Activated B cell treated with CpG ODN at 0.5 μM for 24 hours (primary cell): Measurements from ENCODE around the gene TOGARAM1. TPM values are rescaled to one million over a fixed set of nuclear protein-coding genes. Genes with fewer than 3 reads are reported as not detected.

Experiments used
- ATAC-seq: fragments of 200-7000 bp; cut with Tn5 transposase; one replicate; pipeline ENCODE4 v1.10.0; 2021; ENCODE audit warnings: low read depth, mild to moderate bottlenecking, moderate library complexity
- CTCF ChIA-PET: fragments of 350-600 bp; sonication (Branson Sonifier 250); formaldehyde crosslinking; loops from one replicate; lab custom pipeline; 2021; ENCODE audit warnings: antibody characterized with exemption; lab: Charles Lee
- POLR2A ChIA-PET: fragments of 350-600 bp; sonication (Branson Sonifier 250); formaldehyde crosslinking; loops from one replicate; lab custom pipeline; 2021; ENCODE audit warnings: antibody characterized with exemption; lab: Charles Lee
- DNase-seq: peaks from one replicate; pipeline ENCODE4 v3.0.0; 2022
- H3K27ac Mint-ChIP-seq: one replicate; pipeline ENCODE4 v1.8.0; 2020; ENCODE audit warnings: mixed read lengths
- H3K27me3 Mint-ChIP-seq: one replicate; pipeline ENCODE4 v1.8.0; 2021; ENCODE audit warnings: mixed read lengths
- H3K36me3 Mint-ChIP-seq: one replicate; pipeline ENCODE4 v1.8.0; 2021; ENCODE audit warnings: low read depth, mixed read lengths
- H3K4me1 Mint-ChIP-seq: one replicate; pipeline ENCODE4 v1.8.0; 2021; ENCODE audit warnings: mixed read lengths
- H3K4me3 Mint-ChIP-seq: one replicate; pipeline ENCODE4 v1.8.0; 2020; ENCODE audit warnings: mild to moderate bottlenecking, mixed read lengths
- H3K9me3 Mint-ChIP-seq: one replicate; pipeline ENCODE4 v1.8.0; 2020; ENCODE audit warnings: mixed read lengths
- intact Hi-C: fragments of 100-400 bp; cut with micrococcal nuclease; formaldehyde crosslinking; loops from one replicate; pipeline ENCODE4 v1.15.1; 2024
- total RNA-seq: library from RNA; stranded (reverse); gene quantifications from 2 replicates; pipeline ENCODE4 v1.2.3, GENCODE V29; 2022
- TF ChIP-seq, protein P1 (sequence below): fragments of 200-600 bp; IDR thresholded peaks from one replicate; pipeline ENCODE4 v1.8.0; 2022; ENCODE audit warnings: antibody characterized with exemption, mild to moderate bottlenecking

The TOGARAM1 gene
- total RNA-seq, 1 donor from 2014 or later = 16.9 TPM

DNA sequence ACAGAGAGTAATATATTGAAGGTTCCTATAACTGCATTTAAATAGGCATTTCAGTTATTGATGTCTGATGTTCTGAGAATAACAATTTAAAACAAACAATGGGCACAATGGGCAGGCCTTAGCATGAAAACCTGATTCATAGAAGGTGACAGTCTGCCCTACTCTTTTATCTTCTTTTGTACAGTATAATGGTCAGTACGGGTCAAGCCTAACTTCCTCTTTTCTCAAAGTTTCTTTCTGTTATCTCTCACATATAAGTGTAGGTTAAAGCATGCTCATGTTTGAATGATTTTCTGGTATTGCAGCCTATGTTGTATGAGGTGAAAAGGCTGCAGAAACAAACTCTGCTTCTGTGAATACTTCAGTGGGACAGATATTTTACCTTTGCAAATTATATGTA is 158.1 kb downstream of the TOGARAM1 start:
- H3K4me3 Mint-ChIP-seq = no peak overlapping the region
- H3K36me3 Mint-ChIP-seq = peaks cover 71% of the 10 kb centered on the region
- intact Hi-C loops = no loop called here
- H3K9me3 Mint-ChIP-seq = no peaks in the 10 kb centered on the region
- no peak overlapping the region for H3K27ac Mint-ChIP-seq
- no peak for DNase-seq
- TF ChIP-seq, protein P1, sequence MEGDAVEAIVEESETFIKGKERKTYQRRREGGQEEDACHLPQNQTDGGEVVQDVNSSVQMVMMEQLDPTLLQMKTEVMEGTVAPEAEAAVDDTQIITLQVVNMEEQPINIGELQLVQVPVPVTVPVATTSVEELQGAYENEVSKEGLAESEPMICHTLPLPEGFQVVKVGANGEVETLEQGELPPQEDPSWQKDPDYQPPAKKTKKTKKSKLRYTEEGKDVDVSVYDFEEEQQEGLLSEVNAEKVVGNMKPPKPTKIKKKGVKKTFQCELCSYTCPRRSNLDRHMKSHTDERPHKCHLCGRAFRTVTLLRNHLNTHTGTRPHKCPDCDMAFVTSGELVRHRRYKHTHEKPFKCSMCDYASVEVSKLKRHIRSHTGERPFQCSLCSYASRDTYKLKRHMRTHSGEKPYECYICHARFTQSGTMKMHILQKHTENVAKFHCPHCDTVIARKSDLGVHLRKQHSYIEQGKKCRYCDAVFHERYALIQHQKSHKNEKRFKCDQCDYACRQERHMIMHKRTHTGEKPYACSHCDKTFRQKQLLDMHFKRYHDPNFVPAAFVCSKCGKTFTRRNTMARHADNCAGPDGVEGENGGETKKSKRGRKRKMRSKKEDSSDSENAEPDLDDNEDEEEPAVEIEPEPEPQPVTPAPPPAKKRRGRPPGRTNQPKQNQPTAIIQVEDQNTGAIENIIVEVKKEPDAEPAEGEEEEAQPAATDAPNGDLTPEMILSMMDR = no peak
- H3K4me1 Mint-ChIP-seq = no peaks in the 10 kb centered on the region
- no peak for ATAC-seq
- H3K27me3 Mint-ChIP-seq = no peaks in the 10 kb centered on the region
- ChIA-PET POLR2A (no interaction called here), CTCF (no interaction called here)

DNA sequence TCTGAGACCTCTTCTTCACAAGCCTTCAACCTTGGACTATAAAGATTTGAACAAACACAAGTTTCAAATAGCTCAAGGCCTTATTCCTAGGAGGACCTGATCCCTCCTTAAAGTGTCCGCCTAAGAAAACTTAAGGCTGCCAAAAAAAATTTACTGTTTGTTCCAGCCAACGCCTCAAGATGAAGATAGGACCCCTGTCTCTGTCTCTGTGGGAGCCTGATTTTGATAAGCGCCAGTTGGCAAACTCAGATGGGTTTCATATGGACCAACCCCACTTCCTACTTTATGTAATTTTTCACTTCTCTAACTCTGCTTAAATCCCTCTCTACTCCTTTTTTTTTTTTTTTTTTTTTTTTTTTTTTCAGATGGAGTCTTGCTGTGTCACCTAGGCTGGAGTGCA is 161.3 kb downstream of the TOGARAM1 start:
- POLR2A ChIA-PET = interaction anchor here (0.9 to 1.0 kb wide), 2 partner anchors 11 kb away, joined by 6 to 7 read pairs; partner anchors contain the start of gene FKBP3
- H3K36me3 Mint-ChIP-seq = peaks cover 64% of the 10 kb centered on the region
- TF ChIP-seq, protein P1 = no peak

More for the DNA sequence above, 161.3 kb downstream of the TOGARAM1 start:
- no peaks in the 10 kb centered on the region for H3K9me3 Mint-ChIP-seq
- DNase-seq (no peak), ATAC-seq (no peak)
- intact Hi-C loops = no loop called here
- no peak overlapping the region for H3K4me3 Mint-ChIP-seq
- H3K4me1 Mint-ChIP-seq = no peaks in the 10 kb centered on the region
- H3K27ac Mint-ChIP-seq = no peak overlapping the region
- CTCF ChIA-PET = interaction anchor here (0.7 kb wide), 1 partner anchor 11 kb away, joined by 3 read pairs; no protein-coding TSS in a partner anchor
- H3K27me3 Mint-ChIP-seq = no peaks in the 10 kb centered on the region

Other genes with a start within 250 kb of the TOGARAM1 start
- 18.1 and 25.3 TPM in 2 replicates for gene KLHL28, start 243 bp upstream of the TOGARAM1 start, total RNA-seq
- gene PRPF39, start 121.9 kb downstream of the TOGARAM1 start, total RNA-seq = 46.0 and 53.4 TPM in 2 replicates
- gene FKBP3, start 172.3 kb downstream of the TOGARAM1 start, total RNA-seq = 54.8 and 58.3 TPM in 2 replicates
- gene FANCM, start 173.7 kb downstream of the TOGARAM1 start, total RNA-seq = 9.0 and 13.4 TPM in 2 replicates